ENCODE data around the gene SHC3.

DNA sequence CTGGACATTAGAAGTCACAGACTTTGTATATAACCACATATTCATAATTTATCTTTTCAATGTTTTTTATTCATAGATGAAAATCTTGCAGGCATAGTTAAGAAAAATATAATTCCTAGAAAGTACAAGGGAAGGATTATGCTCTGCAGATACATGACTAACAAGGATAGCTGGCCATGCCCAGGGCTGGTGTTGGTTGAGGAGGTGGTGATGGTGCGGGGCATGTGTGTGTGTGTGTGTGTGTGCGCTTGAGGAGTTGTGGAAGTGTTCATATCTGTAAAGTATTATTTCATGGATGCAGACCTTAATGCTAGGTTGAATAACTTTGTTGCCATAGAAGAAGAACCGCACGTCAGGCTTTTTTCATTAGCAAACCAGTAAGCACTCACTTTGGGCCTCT is 186.1 kb downstream of the SHC3 start:
- TF ChIP-seq TAF1 (IDR thresholded peaks at IDR 0.05; ENCODE audit: borderline replicate concordance, insufficient read depth, low read length) (no peak), FOXP2 (optimal IDR thresholded peaks at IDR 0.05; ENCODE audit: borderline replicate concordance, extremely low read depth, extremely low read length, insufficient read depth) (no peak)
- TF ChIP-seq, protein P1, sequence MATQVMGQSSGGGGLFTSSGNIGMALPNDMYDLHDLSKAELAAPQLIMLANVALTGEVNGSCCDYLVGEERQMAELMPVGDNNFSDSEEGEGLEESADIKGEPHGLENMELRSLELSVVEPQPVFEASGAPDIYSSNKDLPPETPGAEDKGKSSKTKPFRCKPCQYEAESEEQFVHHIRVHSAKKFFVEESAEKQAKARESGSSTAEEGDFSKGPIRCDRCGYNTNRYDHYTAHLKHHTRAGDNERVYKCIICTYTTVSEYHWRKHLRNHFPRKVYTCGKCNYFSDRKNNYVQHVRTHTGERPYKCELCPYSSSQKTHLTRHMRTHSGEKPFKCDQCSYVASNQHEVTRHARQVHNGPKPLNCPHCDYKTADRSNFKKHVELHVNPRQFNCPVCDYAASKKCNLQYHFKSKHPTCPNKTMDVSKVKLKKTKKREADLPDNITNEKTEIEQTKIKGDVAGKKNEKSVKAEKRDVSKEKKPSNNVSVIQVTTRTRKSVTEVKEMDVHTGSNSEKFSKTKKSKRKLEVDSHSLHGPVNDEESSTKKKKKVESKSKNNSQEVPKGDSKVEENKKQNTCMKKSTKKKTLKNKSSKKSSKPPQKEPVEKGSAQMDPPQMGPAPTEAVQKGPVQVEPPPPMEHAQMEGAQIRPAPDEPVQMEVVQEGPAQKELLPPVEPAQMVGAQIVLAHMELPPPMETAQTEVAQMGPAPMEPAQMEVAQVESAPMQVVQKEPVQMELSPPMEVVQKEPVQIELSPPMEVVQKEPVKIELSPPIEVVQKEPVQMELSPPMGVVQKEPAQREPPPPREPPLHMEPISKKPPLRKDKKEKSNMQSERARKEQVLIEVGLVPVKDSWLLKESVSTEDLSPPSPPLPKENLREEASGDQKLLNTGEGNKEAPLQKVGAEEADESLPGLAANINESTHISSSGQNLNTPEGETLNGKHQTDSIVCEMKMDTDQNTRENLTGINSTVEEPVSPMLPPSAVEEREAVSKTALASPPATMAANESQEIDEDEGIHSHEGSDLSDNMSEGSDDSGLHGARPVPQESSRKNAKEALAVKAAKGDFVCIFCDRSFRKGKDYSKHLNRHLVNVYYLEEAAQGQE (IDR thresholded peaks at IDR 0.05; ENCODE audit: insufficient read depth in 1 of 2, low read depth in 2 of 2, low read length in 2 of 2) = no peak
